Breast epithelium (tissue), 3 donors: ENCODE data around the gene FOSL1.

Source experiments
- CTCF ChIP-seq, 3 donors: fragments of 450-650 bp; IDR thresholded peaks; one replicate each; pipeline ENCODE4 v1.5.1; 2016 to 2017; ENCODE audit warnings: antibody characterized with exemption in 3 of 3, mild to moderate bottlenecking in 3 of 3, moderate library complexity in 3 of 3
- POLR2A ChIP-seq: fragments of 450-650 bp; IDR thresholded peaks from one replicate; pipeline ENCODE4 v1.6.1; 2016; ENCODE audit warnings: antibody characterized with exemption, mild to moderate bottlenecking, moderate library complexity

GRCh38 chr11:65888163-65888814, 11.9 kb downstream of the FOSL1 start, which contains the start of gene FIBP:
- TF ChIP-seq CTCF (IDR thresholded peaks at IDR 0.05), result peak; percentile 93 to 98 (median 95)
- peak; percentile 53 for TF ChIP-seq POLR2A
